COLO829 (cell line): ENCODE measurements around the gene SLC6A3.

Experiments
- DNase-seq: peaks from one replicate; pipeline ENCODE4 v3.0.0; 2012; ENCODE audit warnings: low spot score

SLC6A3 gene

GRCh38 chr5:1405121-1405520 lies 40.1 kb downstream of the SLC6A3 start:
- no peak for DNase-seq

DNA sequence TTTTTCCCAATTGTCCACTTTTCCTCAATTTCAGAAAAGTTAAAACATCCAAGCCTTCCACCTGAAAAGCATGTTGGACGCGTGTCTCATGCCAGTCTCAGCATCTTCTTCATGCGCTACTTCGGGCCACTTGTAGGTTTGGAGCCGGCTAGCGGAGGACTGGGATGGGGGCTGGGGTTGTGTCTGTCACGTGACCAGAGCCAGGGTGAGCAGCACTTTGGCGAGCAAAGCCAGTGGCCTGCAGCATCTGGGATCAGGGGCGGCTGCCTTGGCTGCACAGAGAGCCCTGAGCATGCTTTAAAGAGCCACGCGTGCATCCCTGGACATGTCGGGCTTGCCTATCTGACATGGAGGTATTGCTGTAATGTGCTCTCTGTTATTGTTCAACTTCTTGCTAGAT lies 41.2 kb downstream of the SLC6A3 start:
- no peak for DNase-seq

GRCh38 chr5:1402611-1403255 lies 42.5 kb downstream of the SLC6A3 start:
- DNase-seq: no peak

- no peak for DNase-seq
Observed at GRCh38 chr5:1401536-1402138, 43.6 kb downstream of the SLC6A3 start.

DNA sequence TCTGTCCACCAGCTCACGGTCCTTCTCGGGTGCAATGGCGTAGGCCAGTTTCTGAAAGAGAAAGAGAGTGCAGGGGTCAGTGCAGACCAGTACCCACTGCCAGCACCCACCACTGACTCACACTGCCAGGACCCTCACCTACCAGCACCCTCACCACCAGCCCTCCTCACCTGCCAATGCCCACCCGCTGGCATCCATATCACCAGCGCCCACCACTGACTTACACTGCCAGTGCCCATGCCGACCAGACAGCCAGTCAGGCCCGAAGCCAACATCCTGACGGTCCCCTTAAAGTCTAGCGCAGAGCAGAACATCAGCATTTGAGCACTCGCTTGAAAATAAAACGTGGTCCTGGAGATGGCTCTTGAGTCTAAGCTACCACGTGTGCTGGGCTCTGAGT lies 44.3 kb downstream of the SLC6A3 start:
- DNase-seq: no peak

DNA sequence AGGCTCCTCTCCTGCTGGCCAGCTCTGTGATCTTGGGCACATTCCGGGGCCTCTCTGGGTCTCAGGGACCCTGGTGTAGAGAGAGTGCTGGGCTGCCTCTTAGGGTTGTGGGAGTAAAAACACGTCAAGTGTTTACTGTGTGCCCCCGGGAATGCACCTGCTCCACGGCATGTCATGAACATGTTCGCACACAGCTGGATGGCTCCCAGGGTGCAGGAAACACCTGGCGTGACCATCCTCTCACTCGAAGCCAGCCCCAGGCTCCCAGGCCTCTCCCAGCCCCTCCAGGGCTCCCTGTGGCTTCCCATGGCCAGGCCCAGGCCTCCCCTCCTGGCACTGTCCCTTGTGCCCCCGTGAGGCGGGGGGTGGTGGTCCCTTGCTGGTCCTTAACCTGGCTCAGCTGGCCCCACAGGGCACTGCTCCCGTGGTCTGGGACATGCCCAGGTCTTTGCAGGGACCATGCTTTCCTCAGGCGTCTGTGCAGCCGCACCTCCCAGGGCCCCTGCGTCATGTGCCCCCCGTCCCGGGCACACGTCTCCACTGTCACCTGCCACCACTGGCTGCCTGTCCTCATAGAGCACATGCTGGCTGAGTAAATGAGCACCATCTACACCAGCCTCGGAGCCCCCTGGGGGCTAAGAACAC lies 44.9 kb downstream of the SLC6A3 start:
- no peak for DNase-seq

GRCh38 chr5:1399737-1400136 lies 45.5 kb downstream of the SLC6A3 start:
- DNase-seq: no peak

GRCh38 chr5:1396293-1396816 lies 48.9 kb downstream of the SLC6A3 start:
- DNase-seq: no peak

- no peak for DNase-seq
Observed at GRCh38 chr5:1394881-1395860, 50.1 kb downstream of the SLC6A3 start.

DNA sequence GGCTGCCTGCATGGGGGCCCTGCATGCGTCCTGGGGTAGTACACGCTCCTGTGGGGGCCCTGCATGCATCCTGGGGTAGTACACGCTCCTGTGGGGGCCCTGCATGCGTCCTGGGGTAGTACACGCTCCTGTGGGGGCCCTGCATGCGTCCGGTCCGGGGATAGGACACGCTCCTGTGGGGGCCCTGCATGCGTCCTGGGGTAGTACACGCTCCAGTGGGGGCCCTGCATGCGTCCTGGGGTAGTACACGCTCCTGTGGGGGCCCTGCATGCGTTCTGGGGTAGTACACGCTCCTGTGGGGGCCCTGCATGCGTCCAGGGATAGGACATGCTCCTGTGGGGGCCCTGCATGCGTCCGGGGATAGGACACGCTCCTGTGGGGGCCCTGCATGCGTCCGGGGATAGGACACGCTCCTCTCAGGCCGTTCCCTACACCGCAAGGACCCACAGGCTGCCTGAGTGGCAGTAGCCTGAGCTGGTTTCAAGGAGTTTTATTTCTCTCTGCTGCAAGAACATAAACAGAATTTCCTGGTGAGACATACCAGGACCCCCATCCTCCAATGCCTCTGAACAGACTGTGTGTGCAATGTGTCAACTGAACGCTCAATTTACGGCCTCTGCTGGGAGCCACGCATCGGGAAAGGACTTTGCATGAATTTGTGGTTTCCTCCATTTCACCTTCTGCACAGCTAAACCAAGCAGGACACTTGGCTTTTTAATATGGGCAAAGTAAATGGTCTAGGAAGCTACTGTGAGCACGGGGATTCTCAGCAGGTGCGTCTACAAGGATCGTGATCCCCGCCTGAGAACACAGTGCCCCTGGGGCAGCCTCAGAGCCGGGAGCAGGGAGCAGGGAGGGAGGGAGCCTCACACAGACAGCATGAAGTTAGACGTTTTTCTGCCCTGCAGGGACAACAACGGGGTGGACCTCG lies 51.4 kb downstream of the SLC6A3 start:
- no peak for DNase-seq

DNA sequence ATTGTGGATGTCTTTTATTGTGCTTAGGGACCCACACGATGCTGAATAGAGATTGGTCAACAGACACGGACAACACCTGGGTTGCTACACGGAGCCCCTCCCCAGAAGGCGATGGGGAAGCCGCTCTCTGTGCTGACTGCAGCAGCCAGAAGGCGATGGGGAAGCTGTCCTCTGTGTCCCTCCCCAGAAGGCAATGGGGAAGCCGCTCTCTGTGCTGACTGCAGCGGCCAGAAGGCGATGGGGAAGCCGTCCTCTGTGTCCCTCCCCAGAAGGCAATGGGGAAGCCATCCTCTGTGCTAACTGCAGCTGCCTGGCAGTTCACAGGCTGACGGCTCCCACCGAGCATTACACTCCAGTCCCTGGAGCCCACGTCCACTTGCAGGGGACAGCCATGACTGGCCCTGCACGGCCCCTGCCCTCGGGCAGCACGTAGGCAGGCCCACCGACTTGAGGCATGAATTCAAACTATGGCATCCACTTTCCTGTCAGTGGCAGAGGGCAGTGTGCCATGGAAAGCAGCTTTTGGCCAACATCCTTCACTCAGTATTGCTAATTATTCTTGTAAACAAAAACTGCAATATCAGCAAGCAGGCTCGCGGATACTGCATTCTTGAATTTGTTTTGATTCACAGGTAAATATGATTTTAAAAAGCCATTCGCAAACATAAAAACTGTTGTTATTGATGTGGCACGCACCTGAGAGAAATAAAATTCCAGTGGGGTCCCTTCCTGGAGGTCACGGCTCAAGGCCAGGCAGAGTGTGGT lies 52.3 kb downstream of the SLC6A3 start:
- DNase-seq: no peak

DNA sequence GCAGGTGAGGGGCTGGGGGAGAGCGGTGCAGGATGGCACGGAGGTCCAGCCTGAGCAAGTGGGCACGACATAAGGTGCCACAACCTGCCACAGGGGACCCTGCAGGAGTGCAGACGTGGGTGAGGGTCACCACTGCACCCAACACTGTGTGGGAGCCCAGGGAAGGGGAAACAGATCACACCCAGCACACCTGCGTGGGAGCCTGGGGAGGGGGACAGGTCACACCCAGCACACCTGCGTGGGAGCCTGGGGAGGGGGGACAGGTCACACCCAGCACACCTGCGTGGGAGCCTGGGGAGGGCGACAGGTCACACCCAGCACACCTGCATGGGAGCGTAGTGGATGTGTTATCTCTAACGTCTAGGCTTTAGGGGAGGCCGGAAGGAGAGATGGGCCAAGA lies 53.0 kb downstream of the SLC6A3 start:
- no peak for DNase-seq

DNA sequence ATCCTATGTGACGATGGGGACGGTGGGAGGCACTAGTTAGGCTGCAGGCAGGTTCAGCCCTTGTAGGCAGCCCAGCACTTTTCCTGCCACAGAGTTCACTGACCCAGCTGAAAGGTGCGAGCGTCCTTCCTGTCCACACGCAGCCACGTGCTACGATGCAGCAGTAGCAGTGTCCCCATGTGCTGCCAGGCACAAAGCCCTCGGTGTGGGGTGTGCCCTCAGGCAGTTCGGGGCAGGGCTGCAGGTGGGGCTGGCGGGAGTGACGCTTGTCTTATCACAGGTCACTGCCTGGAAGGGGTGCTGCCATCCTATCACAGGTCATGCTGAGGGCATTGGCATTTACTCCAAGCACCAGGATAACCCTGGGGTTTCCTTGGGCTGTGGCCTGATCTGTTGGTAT lies 53.5 kb downstream of the SLC6A3 start:
- DNase-seq: no peak

GRCh38 chr5:1390861-1391600 lies 54.2 kb downstream of the SLC6A3 start:
- no peak for DNase-seq

GRCh38 chr5:1390333-1390732 lies 54.9 kb downstream of the SLC6A3 start:
- no peak for DNase-seq

- DNase-seq: no peak
Observed at GRCh38 chr5:1388383-1388967, 56.8 kb downstream of the SLC6A3 start.

DNA sequence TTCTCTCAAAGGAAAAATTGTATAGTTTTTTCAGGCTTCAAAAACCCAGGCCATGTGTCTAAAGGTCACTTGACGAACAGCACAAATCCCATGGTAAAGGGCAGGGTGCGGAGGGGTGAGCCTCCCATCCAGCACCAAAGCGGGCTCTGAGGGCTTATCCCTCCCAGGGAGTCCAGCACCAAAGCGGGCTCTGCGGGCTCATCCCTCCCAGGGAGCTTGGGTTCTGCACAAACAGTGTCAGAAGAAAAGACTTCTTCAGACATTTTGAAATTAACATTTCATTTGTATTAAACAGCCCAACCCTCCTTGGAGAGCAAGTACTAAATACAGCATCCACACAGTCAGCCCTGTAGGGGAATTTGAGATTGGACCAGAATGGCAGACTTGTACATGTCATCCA lies 57.4 kb downstream of the SLC6A3 start:
- DNase-seq: no peak

DNA sequence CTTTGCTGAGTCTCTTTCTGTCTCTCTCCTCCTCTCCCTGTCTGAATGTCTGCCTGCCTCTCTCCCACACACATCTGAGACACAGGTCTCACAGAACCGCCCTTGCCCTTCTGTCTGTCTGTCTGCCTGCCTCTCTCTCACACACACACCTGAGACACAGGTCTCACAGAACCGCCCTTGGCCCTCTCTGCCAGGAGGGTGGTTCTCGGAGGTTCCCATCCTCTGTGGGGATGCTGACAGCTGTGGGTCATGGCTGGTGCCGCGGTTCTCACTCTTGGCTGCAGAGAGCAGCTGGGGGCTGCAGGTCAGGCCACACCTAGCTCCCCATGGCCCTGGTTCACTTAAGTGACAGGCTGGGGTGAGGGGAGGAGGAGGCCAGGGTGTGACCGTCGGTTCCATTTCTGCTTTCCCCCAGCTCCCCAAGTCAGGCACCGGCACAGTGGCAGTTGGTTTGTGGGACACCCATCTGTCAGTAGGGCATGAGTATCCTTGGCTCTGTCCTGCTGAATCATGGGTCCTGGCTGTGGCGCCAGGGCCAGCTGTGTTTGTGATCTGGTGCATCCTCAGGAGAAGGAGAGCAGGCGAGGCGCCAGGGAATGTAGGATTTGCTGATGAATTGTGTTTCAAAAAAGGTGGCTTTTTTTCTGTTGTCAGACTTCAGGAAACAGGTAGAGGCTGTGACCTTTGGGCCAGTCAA lies 58.0 kb downstream of the SLC6A3 start:
- no peak for DNase-seq

GRCh38 chr5:1386274-1386717 lies 58.9 kb downstream of the SLC6A3 start:
- no peak for DNase-seq
